Measurements from ENCODE around the gene FRMD4A.

FRMD4A gene

DNA sequence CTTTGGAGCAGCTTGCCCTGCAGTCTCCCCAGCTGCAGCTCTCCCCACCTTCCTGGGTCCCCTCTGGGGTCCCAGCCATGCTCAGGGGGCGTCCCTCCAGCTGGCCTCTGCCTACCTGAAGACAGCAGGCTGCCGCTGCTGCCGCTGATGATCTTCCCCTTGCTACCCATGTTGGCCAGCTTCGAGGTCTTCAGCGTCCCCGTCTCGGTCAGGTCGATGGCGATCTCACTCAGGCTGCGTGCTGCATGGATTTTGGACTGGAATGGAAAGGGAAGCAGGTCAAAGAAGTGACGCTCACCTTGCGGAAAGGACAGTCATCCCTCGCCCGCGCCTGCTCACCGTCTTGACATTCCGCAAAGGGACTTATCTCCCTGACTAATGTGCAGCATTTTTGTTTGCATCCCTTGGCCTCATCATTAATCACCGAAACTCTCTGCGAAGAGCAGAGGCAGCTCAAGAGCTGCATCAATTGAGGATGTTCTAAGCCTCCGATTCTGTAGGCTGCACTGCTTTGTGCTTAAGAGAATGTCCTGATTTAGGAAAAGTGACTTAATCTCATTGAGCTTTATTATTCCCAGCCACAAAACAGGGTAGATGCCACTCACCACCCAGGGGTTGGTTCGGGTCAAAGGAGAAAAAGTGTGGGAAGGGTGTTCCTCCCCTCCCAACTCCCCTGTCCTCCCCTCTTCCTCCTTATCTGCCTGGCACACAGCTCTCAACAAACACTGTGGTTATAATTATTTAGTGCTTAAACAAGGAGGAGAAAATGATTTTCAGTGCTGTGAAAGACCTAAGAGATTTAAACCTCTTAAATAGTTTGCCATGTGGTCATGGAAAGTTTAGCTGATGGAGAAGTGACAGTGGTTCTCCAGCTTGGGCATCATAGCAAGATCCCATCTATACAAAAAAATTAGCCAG is 636.7 kb downstream of the FRMD4A start:
- TF ChIP-seq, protein P1, sequence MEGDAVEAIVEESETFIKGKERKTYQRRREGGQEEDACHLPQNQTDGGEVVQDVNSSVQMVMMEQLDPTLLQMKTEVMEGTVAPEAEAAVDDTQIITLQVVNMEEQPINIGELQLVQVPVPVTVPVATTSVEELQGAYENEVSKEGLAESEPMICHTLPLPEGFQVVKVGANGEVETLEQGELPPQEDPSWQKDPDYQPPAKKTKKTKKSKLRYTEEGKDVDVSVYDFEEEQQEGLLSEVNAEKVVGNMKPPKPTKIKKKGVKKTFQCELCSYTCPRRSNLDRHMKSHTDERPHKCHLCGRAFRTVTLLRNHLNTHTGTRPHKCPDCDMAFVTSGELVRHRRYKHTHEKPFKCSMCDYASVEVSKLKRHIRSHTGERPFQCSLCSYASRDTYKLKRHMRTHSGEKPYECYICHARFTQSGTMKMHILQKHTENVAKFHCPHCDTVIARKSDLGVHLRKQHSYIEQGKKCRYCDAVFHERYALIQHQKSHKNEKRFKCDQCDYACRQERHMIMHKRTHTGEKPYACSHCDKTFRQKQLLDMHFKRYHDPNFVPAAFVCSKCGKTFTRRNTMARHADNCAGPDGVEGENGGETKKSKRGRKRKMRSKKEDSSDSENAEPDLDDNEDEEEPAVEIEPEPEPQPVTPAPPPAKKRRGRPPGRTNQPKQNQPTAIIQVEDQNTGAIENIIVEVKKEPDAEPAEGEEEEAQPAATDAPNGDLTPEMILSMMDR (IDR thresholded peaks at IDR 0.05; ENCODE audit: low read length), result no peak
- TF ChIP-seq EZH2phosphoT487 (IDR thresholded peaks at IDR 0.05; ENCODE audit: low read length) (no peak), EZH2 (optimal IDR thresholded peaks at IDR 0.05; ENCODE audit: low read depth, low read length) (no peak)
- no peaks in the 10 kb centered on the region for H3K79me2 ChIP-seq (ENCODE audit: low read length)
- H2AFZ ChIP-seq (ENCODE audit: low read length), result no peak overlapping the region
- no peaks in the 10 kb centered on the region for H3K9me2 ChIP-seq (replicated peaks; ENCODE audit: insufficient read depth, low read length)
- no peak overlapping the region for H3K4me2 ChIP-seq (ENCODE audit: low read depth, low read length)
- H3K27ac ChIP-seq (ENCODE audit: low read length), result no peak overlapping the region
- no peak overlapping the region for H3K9ac ChIP-seq (ENCODE audit: low read length)
- no peak overlapping the region for H3K4me3 ChIP-seq (ENCODE audit: low read length)
- H4K20me1 ChIP-seq (ENCODE audit: insufficient read depth, low read length), result no peaks in the 10 kb centered on the region
- no peaks in the 10 kb centered on the region for H3F3A ChIP-seq (ENCODE audit: insufficient read depth, low read length)
- H3K4me1 ChIP-seq (ENCODE audit: low read length), result no peaks in the 10 kb centered on the region
- no peaks in the 10 kb centered on the region for H3K27me3 ChIP-seq (replicated peaks; ENCODE audit: insufficient read depth, low read length)
- H3K36me3 ChIP-seq (replicated peaks; ENCODE audit: insufficient read depth, low read length), result no peaks in the 10 kb centered on the region
- DNase-seq, result no peak
- no peaks in the 10 kb centered on the region for H3K9me3 ChIP-seq (replicated peaks; ENCODE audit: insufficient read depth, low read length)

DNA sequence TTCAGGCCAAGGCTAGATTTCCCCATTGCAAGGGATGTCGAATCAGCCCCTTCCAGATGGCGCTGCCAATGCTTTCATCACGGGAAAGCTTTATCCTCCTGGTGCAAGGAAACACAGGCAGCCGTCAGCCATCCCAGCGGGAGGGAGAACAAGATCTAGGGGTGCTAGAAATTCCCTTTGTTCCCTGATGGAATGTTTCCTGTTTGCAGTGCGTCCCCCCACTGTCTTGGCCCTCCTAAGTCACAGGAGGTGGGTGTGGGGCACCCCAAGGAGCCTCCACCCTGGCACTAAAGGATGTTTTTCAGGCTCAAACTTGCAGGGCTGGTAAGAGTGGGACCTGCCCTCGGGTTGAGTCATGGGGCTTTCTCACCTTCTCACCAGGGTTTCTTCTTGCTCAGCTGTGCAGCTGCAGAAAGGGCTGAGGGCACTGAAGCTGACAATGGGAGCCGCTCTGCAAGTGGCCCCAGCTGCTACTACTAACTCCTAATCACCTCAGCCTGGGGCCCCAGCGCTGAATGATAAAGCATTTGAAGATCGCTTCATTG is 640.4 kb downstream of the FRMD4A start:
- H3K4me2 ChIP-seq (ENCODE audit: low read depth, low read length), result no peak overlapping the region
- no peak overlapping the region for H2AFZ ChIP-seq (ENCODE audit: low read length)
- no peaks in the 10 kb centered on the region for H4K20me1 ChIP-seq (ENCODE audit: insufficient read depth, low read length)
- no peaks in the 10 kb centered on the region for H3F3A ChIP-seq (ENCODE audit: insufficient read depth, low read length)
- H3K9me2 ChIP-seq (replicated peaks; ENCODE audit: insufficient read depth, low read length), result no peaks in the 10 kb centered on the region
- H3K79me2 ChIP-seq (ENCODE audit: low read length), result no peaks in the 10 kb centered on the region
- no peaks in the 10 kb centered on the region for H3K9me3 ChIP-seq (replicated peaks; ENCODE audit: insufficient read depth, low read length)
- H3K27me3 ChIP-seq (replicated peaks; ENCODE audit: insufficient read depth, low read length), result no peaks in the 10 kb centered on the region
- no peak for DNase-seq
- no peak overlapping the region for H3K4me3 ChIP-seq (ENCODE audit: low read length)
- H3K27ac ChIP-seq (ENCODE audit: low read length), result no peak overlapping the region
- TF ChIP-seq, protein P1 (IDR thresholded peaks at IDR 0.05; ENCODE audit: low read length), result no peak
- TF ChIP-seq EZH2 (optimal IDR thresholded peaks at IDR 0.05; ENCODE audit: low read depth, low read length) (no peak), EZH2phosphoT487 (IDR thresholded peaks at IDR 0.05; ENCODE audit: low read length) (no peak)
- H3K36me3 ChIP-seq (replicated peaks; ENCODE audit: insufficient read depth, low read length), result no peaks in the 10 kb centered on the region
- no peak overlapping the region for H3K9ac ChIP-seq (ENCODE audit: low read length)
- H3K4me1 ChIP-seq (ENCODE audit: low read length), result no peaks in the 10 kb centered on the region

DNA sequence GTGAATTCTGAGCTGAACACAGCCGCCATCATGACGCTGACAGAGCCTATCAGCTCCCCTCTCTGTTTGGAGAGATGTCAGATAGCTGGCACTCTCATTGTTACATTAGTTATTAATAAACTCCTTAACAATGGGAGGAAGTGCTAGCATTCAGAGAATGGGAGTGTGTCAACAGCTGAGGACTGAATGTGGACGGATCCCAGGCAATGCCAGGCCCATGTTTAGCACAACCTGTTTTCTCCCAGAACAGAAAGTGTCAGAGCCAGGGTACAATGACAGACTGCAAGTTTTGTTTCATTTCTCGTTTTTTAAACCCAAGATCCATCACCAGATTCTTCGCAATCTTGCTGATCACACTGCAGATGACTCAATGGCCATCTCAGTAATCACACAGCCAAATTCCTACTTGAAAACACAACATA is 644.4 kb downstream of the FRMD4A start:
- Histone ChIP-seq H3K27ac (ENCODE audit: low read length) (no peak overlapping the region), H3K79me2 (ENCODE audit: low read length) (no peaks in the 10 kb centered on the region)

More for the DNA sequence above, 644.4 kb downstream of the FRMD4A start:
- no peaks in the 10 kb centered on the region for H3K36me3 ChIP-seq (replicated peaks; ENCODE audit: insufficient read depth, low read length)
- no peak for TF ChIP-seq EZH2phosphoT487 (IDR thresholded peaks at IDR 0.05; ENCODE audit: low read length)
- TF ChIP-seq, protein P1 (IDR thresholded peaks at IDR 0.05; ENCODE audit: low read length), result no peak
- TF ChIP-seq EZH2 (optimal IDR thresholded peaks at IDR 0.05; ENCODE audit: low read depth, low read length), result no peak
- DNase-seq, result no peak
- no peaks in the 10 kb centered on the region for H3K27me3 ChIP-seq (replicated peaks; ENCODE audit: insufficient read depth, low read length)
- no peak overlapping the region for H2AFZ ChIP-seq (ENCODE audit: low read length)
- H3K9ac ChIP-seq (ENCODE audit: low read length), result no peak overlapping the region
- no peak overlapping the region for H3K4me3 ChIP-seq (ENCODE audit: low read length)
- no peaks in the 10 kb centered on the region for H3K9me2 ChIP-seq (replicated peaks; ENCODE audit: insufficient read depth, low read length)
- H3K4me2 ChIP-seq (ENCODE audit: low read depth, low read length), result no peak overlapping the region
- no peaks in the 10 kb centered on the region for H3K9me3 ChIP-seq (replicated peaks; ENCODE audit: insufficient read depth, low read length)
- no peaks in the 10 kb centered on the region for H4K20me1 ChIP-seq (ENCODE audit: insufficient read depth, low read length)
- H3K4me1 ChIP-seq (ENCODE audit: low read length), result no peaks in the 10 kb centered on the region
- no peaks in the 10 kb centered on the region for H3F3A ChIP-seq (ENCODE audit: insufficient read depth, low read length)

Data from MM.1S (cell line).